ENCODE results near the gene RAX.
"Not testable (repeated sequence)": the region's sequence is repeated elsewhere in the genome, so short reads cannot be mapped to it uniquely, and the experiment has no call there.

The RAX gene

GRCh38 chr18:59255491-59255890 is 17.8 kb downstream of the RAX start:
- not testable (repeated sequence) for H3K4me1 ChIP-seq (ENCODE audit: low read length); H3K9me3 ChIP-seq (ENCODE audit: insufficient read depth, low read length); H3K9ac ChIP-seq (ENCODE audit: low read length); H3K27ac ChIP-seq (ENCODE audit: low read length); H3K4me3 ChIP-seq (ENCODE audit: low read length); H4K20me1 ChIP-seq (ENCODE audit: insufficient read depth, low read length); H3K79me2 ChIP-seq (ENCODE audit: low read length); H3K36me3 ChIP-seq (replicated peaks; ENCODE audit: low read depth, low read length); H2AFZ ChIP-seq (ENCODE audit: low read depth, low read length); H3K4me2 ChIP-seq (ENCODE audit: low read length)
- H3K27me3 ChIP-seq (ENCODE audit: low read depth, low read length) = peaks cover 21% of the 10 kb centered on the region

- no peaks in the 10 kb centered on the region for H4K20me1 ChIP-seq (ENCODE audit: insufficient read depth, low read length)
- H3K4me2 ChIP-seq (ENCODE audit: low read length) = no peak overlapping the region
- no peaks in the 10 kb centered on the region for H3K79me2 ChIP-seq (ENCODE audit: low read length)
- H3K9me3 ChIP-seq (ENCODE audit: insufficient read depth, low read length) = no peaks in the 10 kb centered on the region
- no peak overlapping the region for H2AFZ ChIP-seq (ENCODE audit: low read depth, low read length)
- no peak overlapping the region for H3K4me3 ChIP-seq (ENCODE audit: low read length)
- no peak for TF ChIP-seq EZH2phosphoT487 (IDR thresholded peaks at IDR 0.05; ENCODE audit: low read depth)
- TF ChIP-seq CTCF (IDR thresholded peaks at IDR 0.05; ENCODE audit: low read depth, low read length) = peak; percentile 99
- H3K27ac ChIP-seq (ENCODE audit: low read length) = no peak overlapping the region
- H3K4me1 ChIP-seq (ENCODE audit: low read length) = no peaks in the 10 kb centered on the region
- no peaks in the 10 kb centered on the region for H3K36me3 ChIP-seq (replicated peaks; ENCODE audit: low read depth, low read length)
- H3K27me3 ChIP-seq (ENCODE audit: low read depth, low read length) = peaks cover 61% of the 10 kb centered on the region
- no peak overlapping the region for H3K9ac ChIP-seq (ENCODE audit: low read length)
Measured at GRCh38 chr18:59249199-59249774, 24.0 kb downstream of the RAX start.

- Histone ChIP-seq H3K4me2 (ENCODE audit: low read length) (no peak overlapping the region), H3K9me3 (ENCODE audit: insufficient read depth, low read length) (no peaks in the 10 kb centered on the region), H3K27ac (ENCODE audit: low read length) (no peak overlapping the region), H4K20me1 (ENCODE audit: insufficient read depth, low read length) (no peaks in the 10 kb centered on the region), H3K27me3 (ENCODE audit: low read depth, low read length) (peaks cover 59% of the 10 kb centered on the region), H3K4me1 (ENCODE audit: low read length) (no peaks in the 10 kb centered on the region), H3K4me3 (ENCODE audit: low read length) (no peak overlapping the region), H2AFZ (ENCODE audit: low read depth, low read length) (no peak overlapping the region), H3K36me3 (replicated peaks; ENCODE audit: low read depth, low read length) (no peaks in the 10 kb centered on the region), H3K79me2 (ENCODE audit: low read length) (no peaks in the 10 kb centered on the region), H3K9ac (ENCODE audit: low read length) (no peak overlapping the region)
- TF ChIP-seq CTCF (IDR thresholded peaks at IDR 0.05; ENCODE audit: low read depth, low read length) (no peak), EZH2phosphoT487 (IDR thresholded peaks at IDR 0.05; ENCODE audit: low read depth) (no peak)
Measured at GRCh38 chr18:59246796-59247195, 26.5 kb downstream of the RAX start.

GRCh38 chr18:59242906-59243305 is 30.3 kb downstream of the RAX start:
- no peaks in the 10 kb centered on the region for H3K9me3 ChIP-seq (ENCODE audit: insufficient read depth, low read length)
- H2AFZ ChIP-seq (ENCODE audit: low read depth, low read length) = no peak overlapping the region
- H3K27ac ChIP-seq (ENCODE audit: low read length) = no peak overlapping the region
- peaks cover 52% of the 10 kb centered on the region for H3K27me3 ChIP-seq (ENCODE audit: low read depth, low read length)
- no peak overlapping the region for H3K4me2 ChIP-seq (ENCODE audit: low read length)
- H3K9ac ChIP-seq (ENCODE audit: low read length) = no peak overlapping the region
- no peak overlapping the region for H3K4me3 ChIP-seq (ENCODE audit: low read length)
- no peaks in the 10 kb centered on the region for H4K20me1 ChIP-seq (ENCODE audit: insufficient read depth, low read length)
- no peaks in the 10 kb centered on the region for H3K36me3 ChIP-seq (replicated peaks; ENCODE audit: low read depth, low read length)
- TF ChIP-seq EZH2phosphoT487 (IDR thresholded peaks at IDR 0.05; ENCODE audit: low read depth) (no peak), CTCF (IDR thresholded peaks at IDR 0.05; ENCODE audit: low read depth, low read length) (no peak)
- H3K79me2 ChIP-seq (ENCODE audit: low read length) = no peaks in the 10 kb centered on the region
- no peaks in the 10 kb centered on the region for H3K4me1 ChIP-seq (ENCODE audit: low read length)
